ENCODE measurements around the gene CHSY1. TPM values are rescaled to one million over a fixed set of nuclear protein-coding genes. Genes with fewer than 3 reads are reported as not detected.

The CHSY1 gene
- total and polyA plus RNA-seq, 2 of the 13 experiments (the other 11 are each of a cell fraction or from before 2014, with no cell fraction given): 13.3 to 13.7 TPM

- TF ChIP-seq FOSL2 (CRISPR knock-in tag; IDR thresholded peaks at IDR 0.05) (peak; percentile 38; the same call in 1 of the 2 replicates), KDM1A (CRISPR knock-in tag; IDR thresholded peaks at IDR 0.05) (no peak), ZNF17 (CRISPR knock-in tag; IDR thresholded peaks at IDR 0.05) (no peak), CREB1 (IDR thresholded peaks at IDR 0.05) (no peak), CREB1 (CRISPR knock-in tag; IDR thresholded peaks at IDR 0.05) (0 out of 2 replicates have a peak, but pooled peaks have one; percentile 29), MXD4 (CRISPR knock-in tag; IDR thresholded peaks at IDR 0.05) (no peak), MYPOP (CRISPR knock-in tag; IDR thresholded peaks at IDR 0.05) (no peak)
Observed at GRCh38 chr15:101250341-101250831, 1.5 kb downstream of the CHSY1 start (continued).

- no peaks in the 10 kb centered on the region for H3K9me3 ChIP-seq (ENCODE audit: low read length)
- peaks cover 75% of the 10 kb centered on the region for H3K4me1 ChIP-seq (ENCODE audit: insufficient read depth, low read length)
- peaks cover 70% of the 10 kb centered on the region for H3K79me2 ChIP-seq (ENCODE audit: insufficient read depth, low read length)
- ChIA-PET CTCF (ENCODE audit: low intra/inter-chr PET ratio, low total read pairs) (no interaction called here), POLR2A (no interaction called here)
- H4K20me1 ChIP-seq (ENCODE audit: insufficient read depth, low read length): peaks cover 28% of the 10 kb centered on the region
- H3K4me2 ChIP-seq (ENCODE audit: low read depth, low read length): 0 out of 2 replicates have a peak overlapping the region, but pooled peaks have one; percentile 1
- no peak overlapping the region for H3K27ac ChIP-seq (ENCODE audit: extremely low read length, insufficient read depth, low read length)
- 98% methylated on average over 3 of the region's 3 CpGs for WGBS (ENCODE audit: low lambda C conversion rate)
- no peaks in the 10 kb centered on the region; a peak in 1 of 5 replicates for H3K36me3 ChIP-seq (replicated peaks in 1 of 2; ENCODE audit: control insufficient read depth in 1 of 2, insufficient read depth in 2 of 2, low read length in 2 of 2)
- no peak for ATAC-seq
- intact Hi-C loops (cut with micrococcal nuclease; ENCODE audit: unreplicated experiment): no loop called here
- no TSS peak for BruUV-seq (replicated peaks)
- FAIRE-seq: no peak
- DNase-seq (ENCODE audit: low spot score): no peak
- H3K9ac ChIP-seq (ENCODE audit: insufficient read depth, low read depth, low read length): no peak overlapping the region
- in situ Hi-C loops (cut with HindIII; ENCODE audit: extremely low pct_ligation_motif_present, low pct_unique_long_range_greater_than_20kb): no loop called here
- H3K27me3 ChIP-seq (ENCODE audit: control insufficient read depth in 1 of 2, insufficient read depth in 2 of 2, low read length in 2 of 2): no peaks in the 10 kb centered on the region
- H3K4me3 ChIP-seq (replicated peaks in 1 of 3; ENCODE audit: insufficient read depth in 1 of 3, low read depth in 2 of 3, low read length in 3 of 3): no peak overlapping the region
- H2AFZ ChIP-seq (ENCODE audit: low read length): no peak overlapping the region
- TF ChIP-seq DZIP1 (CRISPR knock-in tag; IDR thresholded peaks at IDR 0.05) (no peak), ZNF564 (CRISPR knock-in tag; IDR thresholded peaks at IDR 0.05) (no peak), ZC3H4 (CRISPR knock-in tag; IDR thresholded peaks at IDR 0.05; ENCODE audit: borderline replicate concordance) (no peak), MED8 (CRISPR knock-in tag; IDR thresholded peaks at IDR 0.05; ENCODE audit: insufficient replicate concordance) (no peak), ZFP36L2 (CRISPR knock-in tag; IDR thresholded peaks at IDR 0.05) (no peak), ZNF720 (CRISPR knock-in tag; IDR thresholded peaks at IDR 0.05) (no peak), DPF2 (CRISPR knock-in tag; IDR thresholded peaks at IDR 0.05; ENCODE audit: borderline replicate concordance, low read depth) (no peak), TAF1 (CRISPR knock-in tag; IDR thresholded peaks at IDR 0.05) (no peak), DNMT1 (CRISPR knock-in tag; IDR thresholded peaks at IDR 0.05) (no peak)
Observed at GRCh38 chr15:101248274-101248673, 3.6 kb downstream of the CHSY1 start.

Data from HepG2 (cell line).